Loucy (cell line): ENCODE data around the gene GFRA1.

ENCODE experiments used
- H2AFZ ChIP-seq: fragments of 200-600 bp; sonication (generic); 2 replicates; pipeline ENCODE4 v1.6.0; 2016; ENCODE audit warnings: antibody characterized with exemption, mild to moderate bottlenecking, low read length, moderate library complexity
- H3F3A ChIP-seq: fragments of 200-600 bp; 2 replicates; pipeline ENCODE4 v1.6.0; 2016; ENCODE audit warnings: antibody characterized with exemption, low read depth, mild to moderate bottlenecking
- H3K27me3 ChIP-seq: fragments of 200-600 bp; sonication (generic); 2 replicates; pipeline ENCODE4 v1.6.1; 2014; ENCODE audit warnings: low read length, mild to moderate bottlenecking; ENCODE audit not compliant: insufficient read depth, poor library complexity, severe bottlenecking
- H3K36me3 ChIP-seq: fragments of 200-600 bp; sonication (generic); 2 replicates; pipeline ENCODE4 v1.6.1; 2016; ENCODE audit warnings: low read length; ENCODE audit not compliant: insufficient read depth
- H3K4me1 ChIP-seq: fragments of 200-600 bp; sonication (generic); 2 replicates; pipeline ENCODE4 v1.5.1; 2014; ENCODE audit warnings: low read length, mild to moderate bottlenecking; ENCODE audit not compliant: insufficient read depth, poor library complexity, severe bottlenecking
- H3K4me2 ChIP-seq: fragments of 200-600 bp; sonication (generic); 2 replicates; pipeline ENCODE4 v1.6.0; 2014; ENCODE audit warnings: antibody characterized with exemption, low read length, low read depth, mild to moderate bottlenecking; ENCODE audit not compliant: poor library complexity, severe bottlenecking
- H3K4me3 ChIP-seq: fragments of 200-600 bp; sonication (generic); 2 replicates; pipeline ENCODE4 v1.5.1; 2014; ENCODE audit warnings: low read length, mild to moderate bottlenecking, mixed read lengths; ENCODE audit not compliant: poor library complexity, severe bottlenecking
- H3K79me2 ChIP-seq: fragments of 200-600 bp; sonication (generic); 2 replicates; pipeline ENCODE4 v1.6.1; 2014; ENCODE audit warnings: low read length; ENCODE audit not compliant: insufficient read depth
- H3K9ac ChIP-seq: fragments of 200-600 bp; sonication (generic); 2 replicates; pipeline ENCODE4 v1.6.0; 2014; ENCODE audit warnings: mild to moderate bottlenecking, low read depth, low read length, moderate library complexity; ENCODE audit not compliant: poor library complexity, severe bottlenecking
- H3K9me2 ChIP-seq: fragments of 200-600 bp; sonication (generic); replicated peaks from 2 replicates; pipeline ENCODE4 v1.6.1; 2016; ENCODE audit warnings: low read depth, low read length, mixed read lengths
- H3K9me3 ChIP-seq: fragments of 200-600 bp; sonication (generic); 2 replicates; pipeline ENCODE4 v1.6.1; 2014; ENCODE audit warnings: mild to moderate bottlenecking, antibody characterized with exemption, low read length, low read depth; ENCODE audit not compliant: insufficient read depth
- H4K20me1 ChIP-seq: fragments of 200-600 bp; sonication (generic); 2 replicates; pipeline ENCODE4 v1.6.0; 2014; ENCODE audit warnings: antibody characterized with exemption, low read length, mild to moderate bottlenecking; ENCODE audit not compliant: insufficient read depth, poor library complexity, severe bottlenecking
- CTCF ChIP-seq: fragments of 200-600 bp; sonication (generic); conservative IDR thresholded peaks from 2 replicates; pipeline ENCODE4 v1.5.1; 2014; ENCODE audit warnings: mild to moderate bottlenecking, antibody characterized with exemption, low read length
- EZH2phosphoT487 ChIP-seq: fragments of 200-600 bp; IDR thresholded peaks from 2 replicates; pipeline ENCODE4 v1.6.1; 2018; ENCODE audit warnings: antibody characterized with exemption, mild to moderate bottlenecking, moderate library complexity, borderline replicate concordance

The GFRA1 gene

GRCh38 chr10:116260599-116260998 is 12.4 kb downstream of the GFRA1 start:
- H3K27me3 ChIP-seq: no peaks in the 10 kb centered on the region
- H3F3A ChIP-seq: no peaks in the 10 kb centered on the region
- peaks cover 13% of the 10 kb centered on the region; the same call in 1 of the 2 replicates for H3K36me3 ChIP-seq
- no peaks in the 10 kb centered on the region for H3K9me2 ChIP-seq
- TF ChIP-seq CTCF (no peak), EZH2phosphoT487 (no peak)
- no peak overlapping the region for H2AFZ ChIP-seq
- H3K4me3 ChIP-seq: peak overlapping the region; percentile 52
- no peak overlapping the region for H3K9ac ChIP-seq
- H4K20me1 ChIP-seq: peaks cover 11% of the 10 kb centered on the region
- peaks cover 92% of the 10 kb centered on the region for H3K79me2 ChIP-seq
- no peaks in the 10 kb centered on the region for H3K9me3 ChIP-seq
- peak overlapping the region; percentile 65 for H3K4me2 ChIP-seq
- peaks cover 67% of the 10 kb centered on the region for H3K4me1 ChIP-seq

GRCh38 chr10:116259638-116260037 is 13.4 kb downstream of the GFRA1 start:
- H3K4me3 ChIP-seq: no peak overlapping the region
- peaks cover 11% of the 10 kb centered on the region for H4K20me1 ChIP-seq
- no peak for TF ChIP-seq CTCF
- no peak for TF ChIP-seq EZH2phosphoT487
- peaks cover 67% of the 10 kb centered on the region for H3K4me1 ChIP-seq
- no peaks in the 10 kb centered on the region for H3K27me3 ChIP-seq
- peak overlapping the region; percentile 65 for H3K4me2 ChIP-seq
- H3K9ac ChIP-seq: no peak overlapping the region
- no peaks in the 10 kb centered on the region for H3K9me2 ChIP-seq
- H3K36me3 ChIP-seq: peaks cover 13% of the 10 kb centered on the region; the same call in 1 of the 2 replicates
- H2AFZ ChIP-seq: no peak overlapping the region
- no peaks in the 10 kb centered on the region for H3K9me3 ChIP-seq
- H3F3A ChIP-seq: no peaks in the 10 kb centered on the region
- H3K79me2 ChIP-seq: peaks cover 89% of the 10 kb centered on the region

- no peak overlapping the region for H3K4me2 ChIP-seq
- peaks cover 81% of the 10 kb centered on the region for H3K79me2 ChIP-seq
- H3K4me3 ChIP-seq: no peak overlapping the region
- H3F3A ChIP-seq: no peaks in the 10 kb centered on the region; the same call in 1 of the 2 replicates
- no peak overlapping the region for H2AFZ ChIP-seq
- peaks cover 7% of the 10 kb centered on the region for H4K20me1 ChIP-seq
- no peak for TF ChIP-seq CTCF
- TF ChIP-seq EZH2phosphoT487: no peak
- no peaks in the 10 kb centered on the region for H3K9me3 ChIP-seq
- H3K36me3 ChIP-seq: peaks cover 9% of the 10 kb centered on the region; the same call in 1 of the 2 replicates
- H3K9ac ChIP-seq: no peak overlapping the region
- peaks cover 54% of the 10 kb centered on the region for H3K4me1 ChIP-seq
- H3K27me3 ChIP-seq: no peaks in the 10 kb centered on the region
- H3K9me2 ChIP-seq: no peaks in the 10 kb centered on the region
Observed at GRCh38 chr10:116257785-116258184, 15.2 kb downstream of the GFRA1 start.
